ENCODE data around the gene LRCH2. TPM values are rescaled to one million over a fixed set of nuclear protein-coding genes. Genes with fewer than 3 reads are reported as not detected.

Gene LRCH2
- total RNA-seq, 4 donors from 2014 or later = 0.42 to 1.4 (median 0.44) TPM; not detected in 1

DNA sequence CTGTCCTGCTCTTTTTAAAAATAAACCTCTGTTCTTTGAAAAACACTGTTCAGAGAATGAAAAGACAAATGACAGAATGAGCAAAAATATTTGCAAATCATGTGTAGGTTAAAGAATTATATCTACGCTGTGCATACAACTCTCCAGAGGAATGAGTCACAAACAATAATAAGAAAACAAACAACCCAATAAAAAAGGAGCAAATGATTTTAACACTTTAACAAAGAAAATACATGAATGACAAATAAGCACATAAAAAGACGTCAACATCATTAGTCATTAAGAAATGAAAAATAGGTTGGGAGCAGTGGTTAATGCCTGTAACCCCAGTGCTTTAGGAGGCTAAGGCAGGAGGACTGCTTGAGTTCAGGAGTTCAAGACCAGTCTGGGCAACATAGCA is 21.1 kb upstream of the LRCH2 start:
- TF ChIP-seq EP300 (IDR thresholded peaks at IDR 0.05) = no peak
- TF ChIP-seq, protein P1, sequence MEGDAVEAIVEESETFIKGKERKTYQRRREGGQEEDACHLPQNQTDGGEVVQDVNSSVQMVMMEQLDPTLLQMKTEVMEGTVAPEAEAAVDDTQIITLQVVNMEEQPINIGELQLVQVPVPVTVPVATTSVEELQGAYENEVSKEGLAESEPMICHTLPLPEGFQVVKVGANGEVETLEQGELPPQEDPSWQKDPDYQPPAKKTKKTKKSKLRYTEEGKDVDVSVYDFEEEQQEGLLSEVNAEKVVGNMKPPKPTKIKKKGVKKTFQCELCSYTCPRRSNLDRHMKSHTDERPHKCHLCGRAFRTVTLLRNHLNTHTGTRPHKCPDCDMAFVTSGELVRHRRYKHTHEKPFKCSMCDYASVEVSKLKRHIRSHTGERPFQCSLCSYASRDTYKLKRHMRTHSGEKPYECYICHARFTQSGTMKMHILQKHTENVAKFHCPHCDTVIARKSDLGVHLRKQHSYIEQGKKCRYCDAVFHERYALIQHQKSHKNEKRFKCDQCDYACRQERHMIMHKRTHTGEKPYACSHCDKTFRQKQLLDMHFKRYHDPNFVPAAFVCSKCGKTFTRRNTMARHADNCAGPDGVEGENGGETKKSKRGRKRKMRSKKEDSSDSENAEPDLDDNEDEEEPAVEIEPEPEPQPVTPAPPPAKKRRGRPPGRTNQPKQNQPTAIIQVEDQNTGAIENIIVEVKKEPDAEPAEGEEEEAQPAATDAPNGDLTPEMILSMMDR (IDR thresholded peaks at IDR 0.05) = no peak
- TF ChIP-seq POLR2A (IDR thresholded peaks at IDR 0.05) = no peak
- no peak for TF ChIP-seq POLR2AphosphoS5 (IDR thresholded peaks at IDR 0.05)
- Histone ChIP-seq H3K36me3 (no peaks in the 10 kb centered on the region), H3K27me3 (no peaks in the 10 kb centered on the region), H3K27ac (no peak overlapping the region), H3K9me3 (no peaks in the 10 kb centered on the region), H3K4me1 (no peaks in the 10 kb centered on the region), H3K4me3 (no peak overlapping the region)
- 80% methylated on average over 2 of the region's 2 CpGs for WGBS
- DNase-seq (ENCODE audit: low spot score in 2 of 2) = no peak

DNA sequence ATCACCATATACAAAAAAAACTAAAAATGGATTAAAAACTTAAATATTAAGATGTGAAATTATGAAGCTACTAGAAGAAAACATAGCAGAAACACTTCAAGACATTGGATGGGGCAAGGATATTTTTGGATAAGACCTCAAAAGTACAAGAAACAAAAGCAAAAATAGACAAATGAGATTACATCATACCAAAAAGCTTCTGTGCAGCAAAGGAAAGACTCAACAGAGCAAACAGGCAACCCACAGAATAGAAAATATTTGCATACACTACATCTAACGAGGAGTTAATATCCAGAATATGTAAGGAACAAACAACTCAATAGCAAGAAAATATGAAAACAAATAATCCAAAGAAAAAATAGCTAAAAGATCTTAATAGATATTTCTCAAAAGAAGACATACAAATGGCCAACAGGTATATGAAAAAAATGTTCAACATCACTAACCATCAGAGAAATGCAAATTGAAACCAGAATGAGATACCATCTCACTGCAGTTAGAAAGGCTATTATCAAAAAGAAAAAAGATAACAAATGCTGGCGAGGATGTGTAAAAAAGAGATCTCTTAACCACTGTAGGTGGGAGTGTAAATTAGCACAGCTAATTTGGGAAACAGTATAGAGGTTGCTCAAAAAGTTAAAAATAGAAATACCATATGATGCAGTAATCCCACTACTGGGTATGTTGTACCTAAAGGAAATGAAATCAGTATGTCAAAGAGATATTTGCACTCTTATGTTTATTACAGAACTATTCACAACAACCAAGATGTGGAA is 17.8 kb upstream of the LRCH2 start:
- 57% methylated on average over 2 of the region's 2 CpGs for WGBS

DNA sequence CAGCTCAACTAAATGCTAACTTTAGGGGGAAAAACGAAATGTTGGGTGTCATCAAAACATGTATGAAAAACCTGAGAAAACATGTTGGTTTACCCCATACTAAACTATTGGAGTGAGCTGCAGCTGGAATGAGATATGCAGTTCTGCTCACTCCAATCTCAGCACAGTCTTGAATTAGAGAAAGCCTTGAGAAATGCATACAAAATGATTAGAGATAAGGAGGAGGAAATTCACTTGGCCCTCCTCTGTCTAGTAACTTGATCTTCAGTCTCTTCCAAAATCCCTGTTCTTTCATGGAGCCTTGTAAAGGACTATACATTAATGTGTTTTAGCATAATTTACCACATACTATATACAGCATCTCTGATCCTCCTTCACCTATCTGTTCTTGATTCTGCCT is 3.2 kb upstream of the LRCH2 start:
- no peak overlapping the region for H3K27ac ChIP-seq
- no peaks in the 10 kb centered on the region for H3K4me1 ChIP-seq
- H3K36me3 ChIP-seq = no peaks in the 10 kb centered on the region
- H3K9me3 ChIP-seq = no peaks in the 10 kb centered on the region
- no peak overlapping the region for H3K4me3 ChIP-seq
- peaks cover 9% of the 10 kb centered on the region for H3K27me3 ChIP-seq
- WGBS = 33% methylated on average over 1 of the region's 1 CpG
- DNase-seq (ENCODE audit: low spot score in 2 of 2) = no peak
- TF ChIP-seq POLR2AphosphoS5 (IDR thresholded peaks at IDR 0.05) (no peak), EP300 (IDR thresholded peaks at IDR 0.05) (no peak), POLR2A (IDR thresholded peaks at IDR 0.05) (no peak)
- TF ChIP-seq, protein P1 (IDR thresholded peaks at IDR 0.05) = no peak

More for the DNA sequence above, 17.8 kb upstream of the LRCH2 start:
- H3K4me1 ChIP-seq = no peaks in the 10 kb centered on the region
- H3K4me3 ChIP-seq = no peak overlapping the region
- TF ChIP-seq POLR2A (IDR thresholded peaks at IDR 0.05) = no peak
- no peak for TF ChIP-seq EP300 (IDR thresholded peaks at IDR 0.05)
- no peak for TF ChIP-seq POLR2AphosphoS5 (IDR thresholded peaks at IDR 0.05)
- TF ChIP-seq, protein P1 (IDR thresholded peaks at IDR 0.05) = no peak
- H3K9me3 ChIP-seq = no peaks in the 10 kb centered on the region
- H3K27me3 ChIP-seq = no peaks in the 10 kb centered on the region
- no peak overlapping the region for H3K27ac ChIP-seq
- no peak for DNase-seq (ENCODE audit: low spot score in 2 of 2)
- no peaks in the 10 kb centered on the region for H3K36me3 ChIP-seq

DNA sequence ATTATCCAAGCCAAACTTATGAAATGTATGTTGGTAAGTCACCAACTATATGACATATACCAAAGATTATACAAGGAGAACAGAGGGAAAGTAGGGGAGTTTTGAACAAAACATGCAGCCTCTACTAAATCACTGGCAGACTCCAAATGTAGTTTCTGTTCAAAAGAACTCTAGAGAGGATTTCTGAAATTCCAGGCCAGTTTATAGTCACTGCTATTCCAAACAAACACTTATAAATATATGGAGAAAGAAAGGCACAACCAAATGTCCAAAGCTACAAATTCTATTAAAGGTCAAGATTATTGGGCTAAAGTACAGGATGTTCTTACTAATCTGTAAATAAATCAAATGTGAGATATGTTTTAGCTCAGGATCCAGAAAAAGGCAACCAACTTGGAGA is 2.7 kb upstream of the LRCH2 start:
- no peaks in the 10 kb centered on the region for H3K9me3 ChIP-seq
- H3K4me1 ChIP-seq = no peaks in the 10 kb centered on the region
- H3K36me3 ChIP-seq = no peaks in the 10 kb centered on the region
- H3K27me3 ChIP-seq = peaks cover 9% of the 10 kb centered on the region
- no peak for TF ChIP-seq POLR2A (IDR thresholded peaks at IDR 0.05)
- TF ChIP-seq, protein P1 (IDR thresholded peaks at IDR 0.05) = no peak
- TF ChIP-seq POLR2AphosphoS5 (IDR thresholded peaks at IDR 0.05) = no peak
- no peak for TF ChIP-seq EP300 (IDR thresholded peaks at IDR 0.05)
- no peak overlapping the region for H3K27ac ChIP-seq
- no peak overlapping the region for H3K4me3 ChIP-seq
- no peak for DNase-seq (ENCODE audit: low spot score in 2 of 2)

DNA sequence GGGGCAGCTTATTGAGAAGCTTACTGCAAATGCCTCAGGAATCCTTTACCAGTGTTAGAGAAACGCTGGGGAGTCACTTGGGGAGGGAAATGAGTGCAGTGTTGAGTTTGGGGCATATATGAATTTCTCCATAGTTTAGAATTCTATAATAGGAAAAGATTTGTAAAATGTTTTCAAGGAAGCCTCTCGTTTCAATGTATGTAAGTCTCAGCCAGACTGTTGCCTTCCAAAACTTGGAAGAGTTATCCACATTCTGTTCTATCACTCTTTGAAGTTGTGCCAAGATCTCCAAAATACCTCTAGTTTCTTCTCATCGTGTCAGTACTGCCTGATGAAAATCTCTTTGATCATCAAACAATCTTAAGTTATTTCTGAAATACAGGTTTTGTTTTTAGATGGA is 565 bp upstream of the LRCH2 start:
- Histone ChIP-seq H3K36me3 (no peaks in the 10 kb centered on the region), H3K9me3 (no peaks in the 10 kb centered on the region), H3K4me3 (peak overlapping the region; percentile 48), H3K27me3 (peaks cover 9% of the 10 kb centered on the region), H3K4me1 (no peaks in the 10 kb centered on the region), H3K27ac (no peak overlapping the region)
- TF ChIP-seq POLR2AphosphoS5 (IDR thresholded peaks at IDR 0.05) (no peak), POLR2A (IDR thresholded peaks at IDR 0.05) (no peak), EP300 (IDR thresholded peaks at IDR 0.05) (no peak)
- TF ChIP-seq, protein P1 (IDR thresholded peaks at IDR 0.05) = no peak
- no peak for DNase-seq (ENCODE audit: low spot score in 2 of 2)
- 10% methylated on average over 3 of the region's 3 CpGs for WGBS

Measured in suprapubic skin (tissue), 4 donors.